Measurements from ENCODE around the gene FBXW7.

DNA sequence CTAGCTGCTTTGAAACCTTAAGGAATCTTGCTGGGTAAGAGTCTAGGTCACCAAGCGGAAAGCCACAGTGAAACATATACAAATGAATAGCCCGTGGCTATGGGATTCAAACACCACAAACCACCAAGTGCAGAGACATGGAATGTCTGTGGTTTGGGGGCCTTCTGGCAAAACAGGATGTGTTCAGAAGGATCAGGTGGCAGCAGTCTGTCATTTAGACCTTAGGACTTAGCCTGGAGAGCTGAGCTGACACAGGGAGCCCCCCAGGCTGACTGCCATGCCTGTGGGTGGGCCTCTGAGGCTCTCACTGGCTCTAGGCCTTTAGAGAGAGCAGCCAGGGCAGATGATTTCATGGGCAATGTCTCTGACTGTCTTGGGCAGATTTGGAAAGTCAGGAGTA is 225.6 kb downstream of the FBXW7 start:
- TF ChIP-seq, protein P1, sequence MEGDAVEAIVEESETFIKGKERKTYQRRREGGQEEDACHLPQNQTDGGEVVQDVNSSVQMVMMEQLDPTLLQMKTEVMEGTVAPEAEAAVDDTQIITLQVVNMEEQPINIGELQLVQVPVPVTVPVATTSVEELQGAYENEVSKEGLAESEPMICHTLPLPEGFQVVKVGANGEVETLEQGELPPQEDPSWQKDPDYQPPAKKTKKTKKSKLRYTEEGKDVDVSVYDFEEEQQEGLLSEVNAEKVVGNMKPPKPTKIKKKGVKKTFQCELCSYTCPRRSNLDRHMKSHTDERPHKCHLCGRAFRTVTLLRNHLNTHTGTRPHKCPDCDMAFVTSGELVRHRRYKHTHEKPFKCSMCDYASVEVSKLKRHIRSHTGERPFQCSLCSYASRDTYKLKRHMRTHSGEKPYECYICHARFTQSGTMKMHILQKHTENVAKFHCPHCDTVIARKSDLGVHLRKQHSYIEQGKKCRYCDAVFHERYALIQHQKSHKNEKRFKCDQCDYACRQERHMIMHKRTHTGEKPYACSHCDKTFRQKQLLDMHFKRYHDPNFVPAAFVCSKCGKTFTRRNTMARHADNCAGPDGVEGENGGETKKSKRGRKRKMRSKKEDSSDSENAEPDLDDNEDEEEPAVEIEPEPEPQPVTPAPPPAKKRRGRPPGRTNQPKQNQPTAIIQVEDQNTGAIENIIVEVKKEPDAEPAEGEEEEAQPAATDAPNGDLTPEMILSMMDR (IDR thresholded peaks at IDR 0.05; ENCODE audit: poor library complexity, severe bottlenecking) = no peak
- TF ChIP-seq, protein P2, sequence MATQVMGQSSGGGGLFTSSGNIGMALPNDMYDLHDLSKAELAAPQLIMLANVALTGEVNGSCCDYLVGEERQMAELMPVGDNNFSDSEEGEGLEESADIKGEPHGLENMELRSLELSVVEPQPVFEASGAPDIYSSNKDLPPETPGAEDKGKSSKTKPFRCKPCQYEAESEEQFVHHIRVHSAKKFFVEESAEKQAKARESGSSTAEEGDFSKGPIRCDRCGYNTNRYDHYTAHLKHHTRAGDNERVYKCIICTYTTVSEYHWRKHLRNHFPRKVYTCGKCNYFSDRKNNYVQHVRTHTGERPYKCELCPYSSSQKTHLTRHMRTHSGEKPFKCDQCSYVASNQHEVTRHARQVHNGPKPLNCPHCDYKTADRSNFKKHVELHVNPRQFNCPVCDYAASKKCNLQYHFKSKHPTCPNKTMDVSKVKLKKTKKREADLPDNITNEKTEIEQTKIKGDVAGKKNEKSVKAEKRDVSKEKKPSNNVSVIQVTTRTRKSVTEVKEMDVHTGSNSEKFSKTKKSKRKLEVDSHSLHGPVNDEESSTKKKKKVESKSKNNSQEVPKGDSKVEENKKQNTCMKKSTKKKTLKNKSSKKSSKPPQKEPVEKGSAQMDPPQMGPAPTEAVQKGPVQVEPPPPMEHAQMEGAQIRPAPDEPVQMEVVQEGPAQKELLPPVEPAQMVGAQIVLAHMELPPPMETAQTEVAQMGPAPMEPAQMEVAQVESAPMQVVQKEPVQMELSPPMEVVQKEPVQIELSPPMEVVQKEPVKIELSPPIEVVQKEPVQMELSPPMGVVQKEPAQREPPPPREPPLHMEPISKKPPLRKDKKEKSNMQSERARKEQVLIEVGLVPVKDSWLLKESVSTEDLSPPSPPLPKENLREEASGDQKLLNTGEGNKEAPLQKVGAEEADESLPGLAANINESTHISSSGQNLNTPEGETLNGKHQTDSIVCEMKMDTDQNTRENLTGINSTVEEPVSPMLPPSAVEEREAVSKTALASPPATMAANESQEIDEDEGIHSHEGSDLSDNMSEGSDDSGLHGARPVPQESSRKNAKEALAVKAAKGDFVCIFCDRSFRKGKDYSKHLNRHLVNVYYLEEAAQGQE (IDR thresholded peaks at IDR 0.05; ENCODE audit: borderline replicate concordance) = no peak
- TF ChIP-seq EP300 (conservative IDR thresholded peaks at IDR 0.05; ENCODE audit: poor library complexity, severe bottlenecking) = no peak
- no peak for TF ChIP-seq TAF1 (IDR thresholded peaks at IDR 0.05; ENCODE audit: low read depth)
- no peak for TF ChIP-seq EZH2 (IDR thresholded peaks at IDR 0.05; ENCODE audit: borderline replicate concordance, insufficient read depth, low read length, poor library complexity, severe bottlenecking)

All from neural cell (in vitro differentiated cells).